Breast epithelium (tissue), 4 donors: Measurements from ENCODE around the gene GSTCD. TPM values are rescaled to one million over a fixed set of nuclear protein-coding genes. Genes with fewer than 3 reads are reported as not detected.

Source experiments
- DNase-seq, 2 donors: peaks; one replicate each; pipeline ENCODE4 v3.0.0-alpha.2; 2019; ENCODE audit warnings: low spot score in 2 of 2
- H3K27ac ChIP-seq, 2 donors: fragments of 200-600 bp; sonication (generic) in 1 of 2; one replicate each; pipeline ENCODE4 v1.5.1; 2016 to 2019; ENCODE audit warnings: mild to moderate bottlenecking in 1 of 2
- H3K27me3 ChIP-seq, 2 donors: fragments of 200-600 bp; sonication (generic) in 1 of 2; one replicate each; pipeline versions ENCODE4 v1.5.1 to v1.6.0; 2017 to 2019; ENCODE audit warnings: control low read depth in 1 of 2, mild to moderate bottlenecking in 1 of 2
- H3K36me3 ChIP-seq: fragments of 200-600 bp; one replicate; pipeline ENCODE4 v1.5.1; 2019
- H3K4me1 ChIP-seq, 2 donors: fragments of 200-600 bp; sonication (generic); one replicate each; pipeline ENCODE4 v1.5.1; 2016 to 2019; ENCODE audit warnings: control low read depth in 1 of 2
- H3K4me3 ChIP-seq, 3 donors: fragments of 200-600 bp; sonication (generic); 1 replicate in 2 of 3; 2 replicates in 1 of 3; pipeline ENCODE4 v1.5.1; 2016 to 2019; ENCODE audit warnings: mild to moderate bottlenecking in 3 of 3, moderate library complexity in 2 of 3
- H3K9me3 ChIP-seq, 2 donors: fragments of 200-600 bp; sonication (generic) in 1 of 2; one replicate each; pipeline ENCODE4 v1.5.1; 2016 to 2019; ENCODE audit warnings: control low read depth in 1 of 2
- POLR2A ChIP-seq: fragments of 450-650 bp; IDR thresholded peaks from one replicate; pipeline ENCODE4 v1.6.1; 2016; ENCODE audit warnings: antibody characterized with exemption, mild to moderate bottlenecking, moderate library complexity
- POLR2AphosphoS5 ChIP-seq, 3 donors: sonication (generic); formaldehyde crosslinking; IDR thresholded peaks; one replicate each; pipeline ENCODE4 v1.6.1; 2017; ENCODE audit warnings: antibody characterized with exemption in 3 of 3
- intact Hi-C: fragments of 100-400 bp; cut with DNase I; formaldehyde crosslinking; loops from one replicate; pipeline ENCODE4 v1.15.1; 2023; ENCODE audit warnings: low total_unique reads
- total RNA-seq, 3 donors: library from RNA; depleted of rRNA; stranded (reverse); fragments of >200 nt; gene quantifications; one replicate each; pipeline ENCODE4 v1.1.0, GENCODE V29; 2016
- TF ChIP-seq, protein P1 (sequence below), 3 donors: fragments of 450-650 bp; IDR thresholded peaks; one replicate each; pipeline ENCODE4 v1.5.1; 2016 to 2017; ENCODE audit warnings: antibody characterized with exemption in 3 of 3, mild to moderate bottlenecking in 3 of 3, moderate library complexity in 3 of 3

GSTCD gene
- total RNA-seq, 3 donors from 2014 or later, result 9.0 to 23.3 (median 18.7) TPM

DNA sequence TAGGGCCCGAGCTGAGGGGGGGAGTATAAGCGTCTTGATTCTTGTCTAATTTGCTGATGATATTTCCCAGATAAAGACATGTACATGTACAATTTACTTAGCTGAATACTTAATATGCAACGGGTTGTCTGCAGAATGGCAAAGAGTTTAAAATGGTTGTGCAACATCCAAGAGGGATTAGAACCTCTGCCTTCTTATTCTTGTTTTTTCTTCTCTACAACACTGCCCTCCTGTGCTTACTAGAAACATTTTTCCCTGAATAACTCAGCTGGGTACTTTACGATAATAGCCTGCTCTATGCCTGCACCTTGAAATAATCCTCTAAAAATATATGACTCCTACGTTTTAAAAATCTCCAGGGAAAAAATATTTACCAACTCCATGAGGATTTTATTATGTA lies 41.9 kb upstream of the GSTCD start:
- Histone ChIP-seq H3K36me3 (no peaks in the 10 kb centered on the region), H3K27ac (no peak overlapping the region), H3K27me3 (no peaks in the 10 kb centered on the region), H3K9me3 (no peaks in the 10 kb centered on the region), H3K4me1 (no peaks in the 10 kb centered on the region), H3K4me3 (no peak overlapping the region)
- intact Hi-C loops, result no loop called here
- no peak for DNase-seq
- TF ChIP-seq, protein P1, sequence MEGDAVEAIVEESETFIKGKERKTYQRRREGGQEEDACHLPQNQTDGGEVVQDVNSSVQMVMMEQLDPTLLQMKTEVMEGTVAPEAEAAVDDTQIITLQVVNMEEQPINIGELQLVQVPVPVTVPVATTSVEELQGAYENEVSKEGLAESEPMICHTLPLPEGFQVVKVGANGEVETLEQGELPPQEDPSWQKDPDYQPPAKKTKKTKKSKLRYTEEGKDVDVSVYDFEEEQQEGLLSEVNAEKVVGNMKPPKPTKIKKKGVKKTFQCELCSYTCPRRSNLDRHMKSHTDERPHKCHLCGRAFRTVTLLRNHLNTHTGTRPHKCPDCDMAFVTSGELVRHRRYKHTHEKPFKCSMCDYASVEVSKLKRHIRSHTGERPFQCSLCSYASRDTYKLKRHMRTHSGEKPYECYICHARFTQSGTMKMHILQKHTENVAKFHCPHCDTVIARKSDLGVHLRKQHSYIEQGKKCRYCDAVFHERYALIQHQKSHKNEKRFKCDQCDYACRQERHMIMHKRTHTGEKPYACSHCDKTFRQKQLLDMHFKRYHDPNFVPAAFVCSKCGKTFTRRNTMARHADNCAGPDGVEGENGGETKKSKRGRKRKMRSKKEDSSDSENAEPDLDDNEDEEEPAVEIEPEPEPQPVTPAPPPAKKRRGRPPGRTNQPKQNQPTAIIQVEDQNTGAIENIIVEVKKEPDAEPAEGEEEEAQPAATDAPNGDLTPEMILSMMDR (IDR thresholded peaks at IDR 0.05), result peak in 1 of 3 donors; percentile 13
- no peak for TF ChIP-seq POLR2AphosphoS5 (IDR thresholded peaks at IDR 0.05)

DNA sequence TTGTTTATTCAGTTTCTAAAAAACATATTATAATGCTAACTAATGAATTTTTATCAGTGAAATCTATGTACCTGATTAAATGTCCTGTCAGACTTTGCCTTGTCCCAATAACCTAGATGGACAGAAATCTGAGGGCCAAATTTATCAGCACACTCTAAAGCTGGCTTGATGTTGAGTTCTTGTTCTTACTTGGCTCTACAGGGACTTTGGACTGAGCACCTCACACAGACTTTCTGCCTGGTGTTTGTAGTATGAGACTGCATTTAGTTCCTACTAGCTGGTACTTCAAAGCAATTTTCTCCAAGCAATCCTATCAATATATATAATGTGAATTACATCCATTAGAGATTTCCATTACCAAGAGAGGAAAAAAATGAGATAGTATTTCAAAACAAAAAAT lies 37.9 kb upstream of the GSTCD start:
- TF ChIP-seq POLR2A (no peak), POLR2AphosphoS5 (IDR thresholded peaks at IDR 0.05) (no peak)
- TF ChIP-seq, protein P1 (IDR thresholded peaks at IDR 0.05), result no peak
- no peak overlapping the region for H3K27ac ChIP-seq
- no peaks in the 10 kb centered on the region for H3K4me1 ChIP-seq
- no peaks in the 10 kb centered on the region for H3K27me3 ChIP-seq
- no peak overlapping the region for H3K4me3 ChIP-seq
- no peaks in the 10 kb centered on the region for H3K9me3 ChIP-seq
- intact Hi-C loops, result no loop called here
- no peaks in the 10 kb centered on the region for H3K36me3 ChIP-seq
- no peak for DNase-seq

DNA sequence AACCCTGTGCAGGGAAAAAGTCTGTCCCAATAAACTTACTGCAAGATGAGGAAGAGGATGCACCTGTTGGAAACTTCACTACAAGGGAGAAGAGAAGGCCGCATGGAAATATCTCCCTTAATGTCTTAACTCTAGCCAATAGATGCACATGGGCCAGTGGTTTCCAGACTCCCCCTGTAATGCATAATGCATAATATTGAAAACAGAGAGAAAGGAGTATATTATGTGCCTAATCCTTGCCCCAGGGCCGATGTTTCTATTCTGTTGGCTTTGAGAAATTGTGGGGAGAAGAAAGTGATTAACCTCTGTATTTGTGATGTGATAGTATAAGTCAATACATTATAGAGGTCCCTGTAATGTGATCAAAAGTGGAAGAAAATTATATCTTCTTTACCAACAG lies 37.3 kb upstream of the GSTCD start:
- Histone ChIP-seq H3K36me3 (no peaks in the 10 kb centered on the region), H3K4me3 (no peak overlapping the region), H3K4me1 (no peaks in the 10 kb centered on the region), H3K27ac (no peak overlapping the region), H3K27me3 (no peaks in the 10 kb centered on the region), H3K9me3 (no peaks in the 10 kb centered on the region)
- intact Hi-C loops, result no loop called here
- TF ChIP-seq, protein P1 (IDR thresholded peaks at IDR 0.05), result no peak
- TF ChIP-seq POLR2A (no peak), POLR2AphosphoS5 (IDR thresholded peaks at IDR 0.05) (no peak)
- no peak for DNase-seq

DNA sequence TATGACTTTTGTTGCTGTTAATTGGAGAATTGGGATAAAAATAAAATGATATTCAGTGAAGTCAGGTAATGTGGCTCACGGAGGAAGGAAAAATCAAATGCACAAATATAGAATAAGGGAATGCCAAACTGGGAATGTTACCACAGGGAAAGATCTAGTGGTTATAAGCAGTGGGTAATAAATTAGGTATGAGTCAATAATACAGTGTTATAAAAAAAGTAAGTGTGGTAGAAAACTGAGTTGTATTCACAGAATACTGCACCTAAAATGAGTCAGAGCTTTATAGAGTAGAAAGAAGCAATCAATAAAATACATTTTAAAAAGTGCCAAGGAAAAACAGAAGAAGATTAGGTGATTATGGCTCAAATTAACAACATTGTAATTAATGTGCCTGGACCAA lies 34.6 kb upstream of the GSTCD start:
- no peak for DNase-seq
- TF ChIP-seq, protein P1 (IDR thresholded peaks at IDR 0.05), result no peak
- no peak for TF ChIP-seq POLR2AphosphoS5 (IDR thresholded peaks at IDR 0.05)
- TF ChIP-seq POLR2A, result no peak
- no peaks in the 10 kb centered on the region for H3K9me3 ChIP-seq
- no peaks in the 10 kb centered on the region for H3K36me3 ChIP-seq
- H3K27me3 ChIP-seq, result no peaks in the 10 kb centered on the region
- no peak overlapping the region for H3K27ac ChIP-seq
- intact Hi-C loops, result no loop called here
- H3K4me1 ChIP-seq, result no peaks in the 10 kb centered on the region
- H3K4me3 ChIP-seq, result no peak overlapping the region

DNA sequence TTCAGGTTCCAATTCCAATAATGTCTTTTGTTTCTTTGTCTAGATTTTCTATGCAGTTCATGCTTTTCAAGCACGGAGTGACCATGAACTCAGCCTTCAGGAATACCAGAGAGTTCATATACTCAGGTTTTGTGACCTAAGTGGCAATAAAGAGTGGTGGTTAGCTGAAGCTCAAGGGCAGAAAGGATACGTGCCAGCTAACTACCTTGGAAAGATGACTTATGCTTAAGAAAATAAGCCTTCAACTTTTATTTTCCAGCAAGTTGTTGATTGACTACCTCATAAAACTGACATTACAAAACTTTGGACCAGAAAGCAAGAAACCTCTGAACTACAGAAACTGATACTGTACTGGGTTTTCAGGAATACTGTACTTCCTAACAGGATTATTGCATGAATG lies 30.9 kb upstream of the GSTCD start:
- DNase-seq, result no peak
- Histone ChIP-seq H3K9me3 (no peaks in the 10 kb centered on the region), H3K27me3 (no peaks in the 10 kb centered on the region), H3K36me3 (no peaks in the 10 kb centered on the region), H3K4me1 (no peaks in the 10 kb centered on the region), H3K27ac (no peak overlapping the region), H3K4me3 (no peak overlapping the region)
- intact Hi-C loops, result no loop called here
- no peak for TF ChIP-seq POLR2AphosphoS5 (IDR thresholded peaks at IDR 0.05)
- TF ChIP-seq, protein P1 (IDR thresholded peaks at IDR 0.05), result no peak
- no peak for TF ChIP-seq POLR2A
